Epithelial cell of proximal tubule (primary cell): Measurements from ENCODE around the gene CEP250. TPM values are rescaled to one million over a fixed set of nuclear protein-coding genes. Genes with fewer than 3 reads are reported as not detected.
A peak's percentile ranks its signal among the peaks of the same experiment; 100 is the strongest.
"Not testable (repeated sequence)": the region's sequence is repeated elsewhere in the genome, so short reads cannot be mapped to it uniquely, and the experiment has no call there.

Source experiments
- DNase-seq: peaks from one replicate; pipeline ENCODE4 v3.0.0-alpha.2; 2011; ENCODE audit warnings: low read depth
- H3K4me3 ChIP-seq: 2 replicates; pipeline ENCODE4 v1.5.1; 2011; ENCODE audit warnings: low read depth, mild to moderate bottlenecking, low read length
- total RNA-seq: library from RNA; depleted of rRNA; stranded (reverse); fragments of >200 nt; gene quantifications from 2 replicates; pipeline ENCODE4 v1.2.3, GENCODE V29; 2015
- TF ChIP-seq, protein P1 (sequence below): conservative IDR thresholded peaks from 2 replicates; pipeline ENCODE4 v1.5.1; 2012; ENCODE audit warnings: low read depth, mild to moderate bottlenecking, low read length

CEP250 gene
- total RNA-seq, 1 donor from 2014 or later, result 91.7 TPM

DNA sequence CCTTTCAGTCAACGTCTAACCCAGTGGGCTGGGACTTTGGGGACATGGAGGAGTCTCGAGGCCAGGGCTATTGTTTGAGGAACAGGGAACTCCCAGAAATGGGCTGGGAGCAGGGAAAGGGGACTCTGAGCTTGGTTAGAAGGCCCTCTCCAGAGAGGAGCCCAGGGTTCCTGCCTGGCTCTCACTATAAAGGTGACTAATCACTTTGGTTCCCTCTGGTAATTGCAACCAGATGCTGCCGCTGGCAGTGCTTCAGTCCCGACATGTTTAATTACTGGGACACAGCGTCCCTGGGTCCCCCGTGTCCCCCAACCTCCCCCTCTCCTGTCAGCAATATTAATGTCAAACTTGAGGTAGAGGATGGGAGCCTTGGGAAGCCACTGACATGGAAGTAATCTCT is 12.4 kb upstream of the CEP250 start:
- no peak for DNase-seq
- TF ChIP-seq, protein P1, sequence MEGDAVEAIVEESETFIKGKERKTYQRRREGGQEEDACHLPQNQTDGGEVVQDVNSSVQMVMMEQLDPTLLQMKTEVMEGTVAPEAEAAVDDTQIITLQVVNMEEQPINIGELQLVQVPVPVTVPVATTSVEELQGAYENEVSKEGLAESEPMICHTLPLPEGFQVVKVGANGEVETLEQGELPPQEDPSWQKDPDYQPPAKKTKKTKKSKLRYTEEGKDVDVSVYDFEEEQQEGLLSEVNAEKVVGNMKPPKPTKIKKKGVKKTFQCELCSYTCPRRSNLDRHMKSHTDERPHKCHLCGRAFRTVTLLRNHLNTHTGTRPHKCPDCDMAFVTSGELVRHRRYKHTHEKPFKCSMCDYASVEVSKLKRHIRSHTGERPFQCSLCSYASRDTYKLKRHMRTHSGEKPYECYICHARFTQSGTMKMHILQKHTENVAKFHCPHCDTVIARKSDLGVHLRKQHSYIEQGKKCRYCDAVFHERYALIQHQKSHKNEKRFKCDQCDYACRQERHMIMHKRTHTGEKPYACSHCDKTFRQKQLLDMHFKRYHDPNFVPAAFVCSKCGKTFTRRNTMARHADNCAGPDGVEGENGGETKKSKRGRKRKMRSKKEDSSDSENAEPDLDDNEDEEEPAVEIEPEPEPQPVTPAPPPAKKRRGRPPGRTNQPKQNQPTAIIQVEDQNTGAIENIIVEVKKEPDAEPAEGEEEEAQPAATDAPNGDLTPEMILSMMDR, result no peak

DNA sequence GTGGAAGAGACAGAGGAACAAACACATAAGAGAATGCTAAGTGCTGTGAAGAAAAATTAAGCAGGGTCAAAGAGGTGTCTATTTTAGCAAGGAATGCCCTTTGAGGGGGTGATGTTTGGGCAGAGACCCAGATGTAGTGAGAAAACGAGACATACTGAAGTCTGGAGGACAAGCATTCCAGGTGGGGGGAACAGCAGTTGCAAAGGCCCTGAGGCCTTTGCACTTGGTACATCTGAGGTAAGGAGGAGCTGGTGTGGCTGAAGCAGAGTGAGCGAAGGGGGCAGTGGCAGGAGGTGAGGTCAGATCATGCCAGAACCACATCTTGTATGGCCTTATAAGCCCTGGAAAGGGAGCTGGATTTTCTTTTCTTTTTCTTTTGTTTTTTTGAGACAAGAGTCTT is 11.2 kb upstream of the CEP250 start:
- DNase-seq, result no peak
- TF ChIP-seq, protein P1, result no peak
- H3K4me3 ChIP-seq, result no peak overlapping the region

More for the DNA sequence above, 12.4 kb upstream of the CEP250 start:
- no peak overlapping the region for H3K4me3 ChIP-seq

DNA sequence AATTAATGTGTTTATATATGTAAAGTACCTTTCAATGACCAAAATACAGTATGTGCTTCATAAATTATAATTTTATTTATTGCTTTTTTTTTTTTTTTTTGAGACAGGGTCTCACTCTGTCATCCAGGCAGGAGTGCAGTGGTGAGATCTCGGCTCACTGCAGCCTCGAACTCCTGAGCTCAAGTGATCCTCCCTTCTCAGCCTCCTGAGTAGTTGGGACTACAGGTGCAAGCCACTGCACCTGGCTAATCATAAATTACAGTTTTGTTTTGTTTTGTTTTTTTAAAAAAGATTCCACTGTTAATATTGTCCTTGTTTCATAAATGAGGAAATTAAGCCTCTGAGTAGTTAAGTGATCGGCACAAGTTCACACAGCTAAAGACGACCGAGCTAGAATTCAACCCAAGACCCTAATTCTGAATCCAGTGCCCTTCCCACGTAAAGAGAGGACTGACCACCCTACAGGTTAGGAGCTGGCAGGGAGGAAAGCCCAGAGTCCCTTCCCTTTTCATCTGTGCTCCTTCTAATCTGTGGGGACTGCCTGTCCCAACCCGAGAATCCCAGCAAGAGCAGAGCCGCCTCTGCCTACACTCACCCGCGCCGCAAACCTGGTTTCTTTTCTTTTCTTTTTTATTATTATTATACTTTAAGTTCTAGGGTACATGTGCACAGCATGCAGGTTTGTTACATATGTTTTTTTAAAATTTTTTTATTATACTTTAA is 8.9 kb upstream of the CEP250 start:
- H3K4me3 ChIP-seq, result peak overlapping the region; percentile 44
- no peak for DNase-seq
- TF ChIP-seq, protein P1, result no peak

DNA sequence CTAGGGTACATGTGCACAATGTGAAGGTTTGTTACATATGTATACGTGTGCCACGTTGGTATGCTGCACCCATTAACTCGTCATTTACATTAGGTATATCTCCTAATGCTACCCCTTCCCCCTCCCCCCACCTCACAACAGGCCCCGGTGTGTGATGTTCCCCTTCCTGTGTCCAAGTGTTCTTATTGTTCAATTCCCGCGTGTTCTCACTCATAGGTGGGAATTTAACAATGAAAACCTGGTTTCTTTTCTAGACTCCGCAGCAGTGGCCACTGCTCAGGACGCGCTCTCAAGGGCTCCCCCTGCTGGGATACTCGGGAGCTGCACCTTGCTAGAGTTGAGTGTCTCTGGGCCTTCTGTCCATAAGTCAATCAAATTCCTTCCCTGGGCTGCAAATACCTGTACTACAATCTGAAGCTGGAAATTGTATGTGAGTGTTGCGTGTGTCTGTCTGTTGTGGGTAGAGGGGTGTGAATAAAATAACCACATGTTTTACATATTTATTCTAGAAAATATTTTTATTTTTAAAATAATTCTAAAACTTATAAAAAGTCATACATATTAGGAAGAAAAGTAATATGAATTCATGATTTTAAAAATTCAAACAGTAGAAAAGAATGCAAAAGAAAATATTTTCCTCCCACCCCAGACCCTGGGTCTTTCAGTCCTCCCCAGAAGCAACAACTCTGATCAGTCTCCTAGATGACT is 8.2 kb upstream of the CEP250 start:
- DNase-seq, result no peak
- peak overlapping the region; percentile 44 for H3K4me3 ChIP-seq
- TF ChIP-seq, protein P1, result peak; percentile 98

DNA sequence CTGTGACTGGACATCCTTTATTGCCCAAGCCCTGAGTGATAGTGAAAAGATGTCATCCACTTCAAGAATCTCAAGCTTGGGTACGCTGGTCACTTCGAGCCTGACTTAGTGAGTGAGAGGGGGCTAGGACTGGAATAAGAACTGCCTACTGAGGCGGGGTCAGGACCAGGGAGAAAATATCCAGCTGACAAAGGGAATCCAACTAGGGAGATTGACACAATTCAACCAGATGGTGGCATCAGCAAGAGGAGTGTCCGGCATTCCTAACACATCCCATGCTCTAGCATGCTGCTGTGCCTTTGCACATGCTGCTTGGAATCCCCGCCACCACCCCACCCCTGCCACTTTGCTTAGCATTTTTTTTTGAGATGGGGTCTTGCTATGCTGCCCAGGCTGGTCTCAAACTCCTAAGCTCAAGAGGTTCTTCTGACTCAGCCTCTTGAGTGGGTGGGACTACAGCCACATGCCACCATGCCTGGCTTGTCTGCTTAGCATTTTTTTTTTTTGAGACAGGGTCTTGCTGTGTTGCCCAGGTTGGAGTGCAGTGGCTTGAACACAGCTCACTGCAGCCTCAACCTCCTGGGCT is 6.5 kb upstream of the CEP250 start:
- no peak overlapping the region for H3K4me3 ChIP-seq
- no peak for DNase-seq
- TF ChIP-seq, protein P1, result no peak

DNA sequence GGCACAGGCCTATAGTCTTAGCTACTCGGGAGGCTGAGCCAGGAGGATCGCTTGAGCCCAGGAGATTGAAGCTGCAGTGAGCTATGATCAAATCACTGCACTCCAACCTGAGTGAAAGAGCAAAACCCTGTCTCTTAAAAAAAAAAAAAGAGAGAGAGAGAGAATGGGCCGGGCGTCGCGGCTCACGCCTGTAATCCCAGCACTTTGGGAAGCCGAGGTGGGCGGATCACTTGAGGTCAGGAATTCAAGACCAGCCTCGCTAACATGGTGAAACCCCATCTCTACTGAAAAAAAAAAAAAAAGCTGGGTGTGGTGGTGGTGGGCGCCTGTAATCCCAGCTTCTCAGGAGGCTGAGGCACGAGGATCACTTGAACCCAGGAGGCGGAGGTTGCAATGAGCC is 5.5 kb upstream of the CEP250 start:
- not testable (repeated sequence) for H3K4me3 ChIP-seq, DNase-seq

DNA sequence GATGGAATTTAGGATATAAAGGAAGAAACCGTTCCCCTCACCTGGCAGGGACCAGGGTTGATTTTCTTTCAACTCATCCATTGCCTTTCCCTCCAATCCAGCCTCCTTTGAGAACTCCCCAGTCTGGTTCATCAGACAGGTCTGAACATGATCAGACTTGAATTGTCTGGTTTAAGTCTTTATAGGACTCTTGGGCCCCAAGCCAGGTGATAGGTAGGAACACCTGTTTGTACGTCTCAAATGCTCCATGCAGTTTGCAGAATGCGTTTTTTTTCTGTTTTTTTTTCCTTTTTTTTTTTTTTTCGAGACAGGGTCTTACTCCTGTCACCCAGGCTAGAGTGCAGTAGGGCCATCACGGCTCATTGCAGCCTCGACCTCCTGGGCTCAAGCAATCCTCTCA is 4.1 kb upstream of the CEP250 start:
- TF ChIP-seq, protein P1, result no peak
- DNase-seq, result no peak
- H3K4me3 ChIP-seq, result no peak overlapping the region
